Activated T-helper 1 cell treated with anti-CD3 and anti-CD28 coated beads, Interleukin-12 subunit alpha, Interleukin-12 subunit beta, Interleukin-2, Interleukin-4 antibody, amounts not matched to agents 30 ng/mL and 10 ng/mL and 1 ng/mL, durations not matched to agents 14 hours and 24 hours and 36 hours (primary cell): ENCODE data around the gene DCLK1. TPM values are rescaled to one million over a fixed set of nuclear protein-coding genes. Genes with fewer than 3 reads are reported as not detected.

Experiments used
- DNase-seq: peaks from one replicate; pipeline ENCODE4 v3.0.0; 2021; ENCODE audit warnings: low spot score
- H3K27ac Mint-ChIP-seq: one replicate; pipeline ENCODE4 v1.8.0; 2021; ENCODE audit warnings: mild to moderate bottlenecking, mixed read lengths
- H3K27me3 Mint-ChIP-seq: one replicate; pipeline ENCODE4 v1.8.0; 2022; ENCODE audit warnings: mild to moderate bottlenecking, moderate library complexity, mixed read lengths; ENCODE audit not compliant: insufficient read depth
- H3K36me3 Mint-ChIP-seq: one replicate; pipeline ENCODE4 v1.8.0; 2021; ENCODE audit warnings: low read depth, mixed read lengths
- H3K4me1 Mint-ChIP-seq: one replicate; pipeline ENCODE4 v1.8.0; 2021; ENCODE audit warnings: low read depth, mixed read lengths
- H3K4me3 Mint-ChIP-seq: one replicate; pipeline ENCODE4 v1.8.0; 2021; ENCODE audit warnings: mild to moderate bottlenecking, moderate library complexity, mixed read lengths
- H3K9me3 Mint-ChIP-seq: one replicate; pipeline ENCODE4 v1.8.0; 2021; ENCODE audit warnings: mixed read lengths
- intact Hi-C: fragments of 100-400 bp; cut with micrococcal nuclease; formaldehyde crosslinking; loops from one replicate; pipeline ENCODE4 v1.15.1; 2024
- total RNA-seq: library from RNA; stranded (reverse); gene quantifications from 2 replicates; pipeline ENCODE4 v1.2.3, GENCODE V29; 2022

The DCLK1 gene
- total RNA-seq, 1 donor from 2014 or later: not detected

GRCh38 chr13:35810321-35810720 lies 320.9 kb downstream of the DCLK1 start:
- Mint-ChIP-seq H3K27me3 (no peaks in the 10 kb centered on the region), H3K4me1 (no peaks in the 10 kb centered on the region), H3K36me3 (no peaks in the 10 kb centered on the region)

DNA sequence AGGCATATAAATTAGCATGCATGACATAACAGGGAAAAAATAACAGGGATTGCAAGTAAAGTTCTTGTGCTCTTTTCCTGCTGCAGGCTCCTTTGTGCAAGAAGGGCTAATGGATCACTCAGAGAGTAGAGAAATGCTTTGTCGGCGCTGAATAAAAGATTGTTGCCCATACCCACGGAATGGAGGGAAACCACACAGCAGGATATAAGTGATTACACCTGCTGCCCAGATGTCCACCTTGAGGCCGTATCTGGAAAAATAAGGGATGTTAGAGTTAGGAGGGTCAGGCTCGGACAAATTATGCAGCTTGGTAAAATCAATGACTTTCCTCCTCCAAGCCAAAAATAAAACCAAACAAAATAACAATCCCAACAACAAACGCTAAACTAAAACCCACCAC lies 322.3 kb downstream of the DCLK1 start:
- intact Hi-C loops: no loop called here
- no peak for DNase-seq

More at GRCh38 chr13:35810321-35810720, 320.9 kb downstream of the DCLK1 start:
- Mint-ChIP-seq H3K9me3 (no peaks in the 10 kb centered on the region), H3K27ac (no peak overlapping the region), H3K4me3 (no peak overlapping the region)
- intact Hi-C loops: no loop called here
- DNase-seq: no peak

DNA sequence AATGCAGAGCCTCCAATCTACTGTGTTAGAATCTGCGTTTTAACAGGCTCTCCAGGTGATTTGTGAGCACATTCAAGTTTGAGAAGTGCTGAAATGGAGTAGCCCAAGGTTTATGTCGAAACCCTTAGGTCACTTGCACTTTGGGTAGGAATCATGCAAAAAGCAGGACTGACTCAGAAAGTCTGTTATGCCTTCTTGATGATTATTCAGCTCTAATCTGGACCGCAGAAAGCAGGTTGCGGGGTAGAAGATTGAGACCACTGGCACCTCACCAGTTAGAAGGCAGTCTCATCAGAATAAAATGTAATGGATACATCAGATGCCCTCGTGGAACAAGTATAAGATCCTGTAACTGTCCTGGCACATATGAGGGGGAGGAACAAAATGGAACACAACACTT lies 326.3 kb downstream of the DCLK1 start:
- Mint-ChIP-seq H3K36me3 (no peaks in the 10 kb centered on the region), H3K9me3 (no peaks in the 10 kb centered on the region), H3K27ac (no peak overlapping the region), H3K27me3 (no peaks in the 10 kb centered on the region), H3K4me3 (no peak overlapping the region), H3K4me1 (no peaks in the 10 kb centered on the region)
- intact Hi-C loops: no loop called here
- DNase-seq: no peak

More for the DNA sequence above, 322.3 kb downstream of the DCLK1 start:
- H3K4me1 Mint-ChIP-seq: no peaks in the 10 kb centered on the region
- no peak overlapping the region for H3K27ac Mint-ChIP-seq
- no peaks in the 10 kb centered on the region for H3K36me3 Mint-ChIP-seq
- no peaks in the 10 kb centered on the region for H3K27me3 Mint-ChIP-seq
- no peak overlapping the region for H3K4me3 Mint-ChIP-seq
- no peaks in the 10 kb centered on the region for H3K9me3 Mint-ChIP-seq

- intact Hi-C loops: no loop called here
- H3K4me3 Mint-ChIP-seq: no peak overlapping the region
- no peaks in the 10 kb centered on the region for H3K4me1 Mint-ChIP-seq
- H3K27me3 Mint-ChIP-seq: no peaks in the 10 kb centered on the region
- H3K27ac Mint-ChIP-seq: no peak overlapping the region
- no peaks in the 10 kb centered on the region for H3K9me3 Mint-ChIP-seq
- H3K36me3 Mint-ChIP-seq: no peaks in the 10 kb centered on the region
- no peak for DNase-seq
Measured at GRCh38 chr13:35797991-35798390, 333.2 kb downstream of the DCLK1 start.

DNA sequence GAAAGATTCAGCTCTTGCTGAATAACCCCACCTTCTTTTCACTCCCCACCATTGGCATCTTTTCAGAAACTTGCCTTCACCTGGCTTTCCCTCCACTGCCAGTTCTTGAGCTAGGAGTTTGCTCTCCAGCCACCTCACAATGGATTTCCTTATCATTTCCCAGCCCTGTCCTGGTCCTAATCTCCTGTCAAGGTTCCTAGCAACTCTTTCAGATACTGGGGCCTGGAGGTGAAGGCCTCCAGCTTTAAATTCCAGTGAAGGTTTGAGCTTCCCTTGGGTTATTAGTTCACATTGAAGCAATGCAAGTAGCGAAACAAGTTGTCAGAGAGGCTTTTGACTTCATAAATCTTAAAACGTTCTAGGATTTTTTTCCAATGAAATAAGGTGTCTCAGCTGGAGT lies 333.9 kb downstream of the DCLK1 start:
- no peaks in the 10 kb centered on the region for H3K27me3 Mint-ChIP-seq
- no peak overlapping the region for H3K27ac Mint-ChIP-seq
- intact Hi-C loops: no loop called here
- H3K36me3 Mint-ChIP-seq: no peaks in the 10 kb centered on the region
- no peak overlapping the region for H3K4me3 Mint-ChIP-seq
- H3K4me1 Mint-ChIP-seq: no peaks in the 10 kb centered on the region
- no peak for DNase-seq
- no peaks in the 10 kb centered on the region for H3K9me3 Mint-ChIP-seq

GRCh38 chr13:35796623-35797022 lies 334.6 kb downstream of the DCLK1 start:
- Mint-ChIP-seq H3K36me3 (no peaks in the 10 kb centered on the region), H3K27me3 (no peaks in the 10 kb centered on the region), H3K9me3 (no peaks in the 10 kb centered on the region), H3K27ac (no peak overlapping the region), H3K4me3 (no peak overlapping the region), H3K4me1 (no peaks in the 10 kb centered on the region)
- intact Hi-C loops: no loop called here
- no peak for DNase-seq

DNA sequence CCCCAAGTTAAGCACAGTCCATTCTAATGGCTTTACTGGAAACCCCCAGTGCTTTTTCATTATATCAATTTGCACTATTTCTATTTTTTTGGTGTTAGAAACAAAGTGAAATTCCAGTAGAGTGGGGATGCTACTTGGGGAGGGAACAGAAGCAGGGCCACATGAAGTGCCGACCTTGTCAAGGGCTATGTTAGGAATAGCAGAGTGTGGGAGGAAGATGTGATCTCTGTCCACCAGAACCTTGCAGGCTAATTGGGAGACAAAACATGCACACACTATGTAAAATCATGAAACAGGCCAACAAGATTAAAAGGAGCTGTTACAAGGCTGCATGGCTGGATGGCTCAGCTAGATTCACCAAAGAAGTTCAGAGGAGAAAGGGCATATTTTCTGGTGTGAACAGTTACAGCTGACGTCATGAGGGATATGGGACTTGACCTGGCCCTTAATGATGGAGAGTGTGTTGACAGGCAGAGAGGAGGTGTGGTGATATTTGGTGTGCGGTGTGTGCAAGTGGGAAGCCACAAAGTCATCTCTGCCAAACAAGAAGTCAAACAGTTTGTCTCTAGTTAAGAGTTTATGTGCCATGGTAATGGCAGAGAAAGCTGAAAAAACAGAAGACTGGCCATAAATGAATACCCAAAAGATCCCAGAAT lies 336.3 kb downstream of the DCLK1 start:
- Mint-ChIP-seq H3K27ac (no peak overlapping the region), H3K36me3 (no peaks in the 10 kb centered on the region), H3K4me3 (no peak overlapping the region), H3K9me3 (no peaks in the 10 kb centered on the region), H3K4me1 (no peaks in the 10 kb centered on the region), H3K27me3 (no peaks in the 10 kb centered on the region)
- intact Hi-C loops: no loop called here
- DNase-seq: no peak

- no peak for DNase-seq
- Mint-ChIP-seq H3K27me3 (no peaks in the 10 kb centered on the region), H3K36me3 (no peaks in the 10 kb centered on the region), H3K4me1 (no peaks in the 10 kb centered on the region), H3K9me3 (no peaks in the 10 kb centered on the region), H3K27ac (no peak overlapping the region), H3K4me3 (no peak overlapping the region)
- intact Hi-C loops: no loop called here
Measured at GRCh38 chr13:35793823-35794222, 337.4 kb downstream of the DCLK1 start.

DNA sequence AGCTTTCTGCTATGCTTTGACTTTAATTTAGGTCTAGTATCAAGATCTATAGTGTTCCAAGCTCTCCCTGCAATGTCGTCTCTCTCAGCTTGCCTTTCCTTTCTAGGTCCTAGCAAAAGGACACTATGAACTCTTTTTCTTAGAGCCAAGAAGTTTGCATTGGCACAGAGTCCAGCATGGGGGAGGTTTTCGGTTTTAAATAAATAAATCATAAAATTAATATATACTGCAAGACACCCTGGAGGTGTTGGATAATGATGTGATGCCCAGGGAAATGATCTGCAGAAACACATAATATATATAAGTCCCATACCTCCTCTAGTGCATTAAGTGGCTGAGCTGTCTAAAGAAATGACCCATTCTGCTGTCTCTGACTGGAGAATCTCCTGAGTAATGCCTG lies 338.3 kb downstream of the DCLK1 start:
- DNase-seq: no peak
- H3K4me1 Mint-ChIP-seq: no peaks in the 10 kb centered on the region
- no peak overlapping the region for H3K4me3 Mint-ChIP-seq
- H3K36me3 Mint-ChIP-seq: no peaks in the 10 kb centered on the region
- no peaks in the 10 kb centered on the region for H3K27me3 Mint-ChIP-seq
- H3K27ac Mint-ChIP-seq: no peak overlapping the region
- intact Hi-C loops: no loop called here
- no peaks in the 10 kb centered on the region for H3K9me3 Mint-ChIP-seq

- Mint-ChIP-seq H3K9me3 (no peaks in the 10 kb centered on the region), H3K4me3 (no peak overlapping the region), H3K27ac (no peak overlapping the region), H3K27me3 (no peaks in the 10 kb centered on the region), H3K4me1 (no peaks in the 10 kb centered on the region), H3K36me3 (no peaks in the 10 kb centered on the region)
- intact Hi-C loops: no loop called here
- DNase-seq: no peak
Measured at GRCh38 chr13:35792021-35792420, 339.2 kb downstream of the DCLK1 start.

DNA sequence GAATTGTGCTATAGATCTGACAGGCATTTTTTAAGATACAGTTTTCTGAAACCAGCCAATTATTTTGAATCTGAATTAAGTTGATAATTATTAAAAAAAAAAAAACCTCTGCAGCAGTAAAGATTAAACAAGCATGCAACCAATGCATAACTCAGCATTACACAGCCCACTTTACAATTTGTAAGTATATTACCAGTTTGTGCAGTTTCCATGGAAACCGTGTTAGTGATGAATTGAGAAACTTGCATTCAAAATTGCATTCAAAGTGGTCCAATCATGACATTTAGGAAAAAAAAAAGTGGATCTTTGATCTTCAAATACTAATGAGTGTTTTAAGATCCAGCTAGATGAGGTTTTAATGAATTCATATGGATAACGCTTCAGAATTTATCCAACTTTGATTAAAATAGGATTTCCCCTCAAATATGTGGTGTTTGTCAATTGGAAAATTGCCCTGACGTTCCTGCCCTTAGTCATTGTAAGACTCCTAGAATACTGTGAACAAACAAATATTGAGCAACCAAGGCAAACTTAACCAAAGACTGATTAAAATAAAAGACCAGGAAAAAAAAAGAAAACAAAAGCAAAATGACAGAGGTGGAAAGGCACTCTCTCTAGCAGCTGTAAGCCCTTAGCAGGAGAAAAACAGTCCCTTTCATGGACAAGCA lies 339.9 kb downstream of the DCLK1 start:
- Mint-ChIP-seq H3K4me3 (no peak overlapping the region), H3K27me3 (no peaks in the 10 kb centered on the region), H3K9me3 (no peaks in the 10 kb centered on the region), H3K4me1 (no peaks in the 10 kb centered on the region), H3K36me3 (no peaks in the 10 kb centered on the region), H3K27ac (no peak overlapping the region)
- no peak for DNase-seq
- intact Hi-C loops: no loop called here

GRCh38 chr13:35789335-35790165 lies 341.6 kb downstream of the DCLK1 start:
- no peak overlapping the region for H3K4me3 Mint-ChIP-seq
- H3K36me3 Mint-ChIP-seq: no peaks in the 10 kb centered on the region
- no peaks in the 10 kb centered on the region for H3K9me3 Mint-ChIP-seq
- no peak for DNase-seq
- H3K27ac Mint-ChIP-seq: no peak overlapping the region
- intact Hi-C loops: no loop called here
- H3K27me3 Mint-ChIP-seq: no peaks in the 10 kb centered on the region
- H3K4me1 Mint-ChIP-seq: no peaks in the 10 kb centered on the region

DNA sequence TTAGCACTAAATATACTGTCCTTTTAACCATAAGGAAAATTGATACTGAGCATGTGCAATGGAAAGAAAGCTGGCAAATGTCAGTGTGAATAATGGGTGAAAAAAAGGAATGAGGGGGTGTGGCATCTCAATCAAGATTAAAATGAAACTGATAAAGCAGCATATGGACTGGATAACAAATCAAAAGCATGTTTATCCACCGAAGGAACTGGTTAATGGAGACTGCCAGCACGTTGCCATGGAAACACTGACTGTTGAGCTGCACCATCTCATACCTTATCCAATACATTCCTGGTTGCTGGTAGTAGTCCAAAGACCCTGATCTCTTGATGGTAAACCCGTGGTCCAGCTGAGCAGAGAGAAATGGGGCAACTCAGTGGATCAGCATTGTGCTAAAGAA lies 343.2 kb downstream of the DCLK1 start:
- H3K27ac Mint-ChIP-seq: no peak overlapping the region
- H3K4me3 Mint-ChIP-seq: no peak overlapping the region
- H3K36me3 Mint-ChIP-seq: no peaks in the 10 kb centered on the region
- DNase-seq: no peak
- no peaks in the 10 kb centered on the region for H3K9me3 Mint-ChIP-seq
- no peaks in the 10 kb centered on the region for H3K27me3 Mint-ChIP-seq
- no peaks in the 10 kb centered on the region for H3K4me1 Mint-ChIP-seq
- intact Hi-C loops: no loop called here
